T-helper 2 cell (primary cell): ENCODE measurements around the gene LMBRD2.
"Not testable (repeated sequence)": the region's sequence is repeated elsewhere in the genome, so short reads cannot be mapped to it uniquely, and the experiment has no call there.

Source experiments
- DNase-seq, 5 experiments: peaks; one replicate each; pipeline versions ENCODE4 v3.0.0 to v3.0.0-alpha.2; 2012 to 2022
- total RNA-seq, 2 donors: gene quantifications; one replicate each; lab custom pipeline; 2026; lab: John Stamatoyannopoulos, UW

The LMBRD2 gene
- 10.6 to 32.6 reads per million in 2 donors for total RNA-seq

GRCh38 chr5:36151434-36152323, at the start of gene LMBRD2, which contains the start of gene SKP2:
LMBRD2 (minus strand) TSS chr5:36151887; CDS start chr5:36143349, 8,538 bp downstream.
SKP2 (plus strand) TSS chr5:36152111; CDS start chr5:36152263, 152 bp downstream.
- DNase-seq, result peak; percentile 91 to 99 (median 97)

DNA sequence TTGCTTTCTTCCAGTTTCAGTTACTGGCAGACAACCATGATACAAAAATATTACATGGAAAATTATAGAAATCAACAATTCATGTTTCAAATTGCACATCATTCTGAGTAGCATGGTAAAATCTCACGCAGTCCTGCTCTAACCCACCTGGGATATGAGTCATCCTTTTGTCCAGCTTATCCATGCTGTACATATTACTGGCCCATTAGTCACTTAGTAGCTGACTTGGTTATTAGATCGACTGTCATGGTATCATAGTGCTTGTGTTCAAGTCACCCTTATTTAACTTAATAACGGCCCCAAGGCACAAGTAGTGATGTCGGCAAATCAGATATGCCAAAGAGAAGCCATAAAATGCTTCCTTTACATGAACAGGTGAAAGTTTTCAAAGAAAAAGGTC, 48.8 kb upstream of the LMBRD2 start:
- no peak for DNase-seq

DNA sequence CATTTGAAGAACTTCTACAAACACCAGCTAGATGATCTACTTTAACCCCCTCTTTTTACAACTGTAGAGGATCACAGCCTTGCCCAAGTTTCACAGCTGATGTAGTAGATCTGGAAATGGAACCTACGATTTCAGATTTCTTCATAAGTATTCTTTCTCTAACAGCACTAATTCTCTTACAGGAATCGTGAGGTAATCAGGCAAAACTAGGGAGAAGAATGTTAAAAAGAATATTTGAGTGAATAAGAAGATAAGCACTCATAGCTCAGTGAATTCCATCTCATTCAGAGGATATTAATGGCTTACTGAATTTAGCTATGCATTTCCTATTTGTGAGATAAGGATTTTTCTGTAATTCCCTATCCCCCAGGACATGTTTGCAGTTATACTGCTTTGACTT, 47.9 kb upstream of the LMBRD2 start:
- no peak for DNase-seq

DNA sequence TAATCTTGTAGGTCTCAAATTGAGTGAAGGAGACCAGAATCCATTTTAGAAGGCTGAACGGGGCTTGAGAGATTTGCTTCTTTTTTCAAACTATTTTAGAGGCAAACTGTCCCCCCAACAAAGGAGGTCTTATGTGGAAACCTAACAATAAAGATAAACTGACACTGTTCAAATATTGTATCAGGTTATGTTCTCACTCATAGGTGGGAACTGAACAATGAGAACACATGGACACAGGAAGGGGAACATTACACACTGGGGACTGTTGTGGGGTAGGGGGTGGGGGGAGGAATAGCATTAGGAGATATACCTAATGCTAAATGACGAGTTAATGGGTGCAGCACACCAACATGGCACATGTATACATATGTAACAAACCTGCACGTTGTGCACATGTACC, 47.1 kb upstream of the LMBRD2 start:
- DNase-seq, result not testable (repeated sequence)

- no peak for DNase-seq
Measured at GRCh38 chr5:36198281-36198680, 46.6 kb upstream of the LMBRD2 start.

DNA sequence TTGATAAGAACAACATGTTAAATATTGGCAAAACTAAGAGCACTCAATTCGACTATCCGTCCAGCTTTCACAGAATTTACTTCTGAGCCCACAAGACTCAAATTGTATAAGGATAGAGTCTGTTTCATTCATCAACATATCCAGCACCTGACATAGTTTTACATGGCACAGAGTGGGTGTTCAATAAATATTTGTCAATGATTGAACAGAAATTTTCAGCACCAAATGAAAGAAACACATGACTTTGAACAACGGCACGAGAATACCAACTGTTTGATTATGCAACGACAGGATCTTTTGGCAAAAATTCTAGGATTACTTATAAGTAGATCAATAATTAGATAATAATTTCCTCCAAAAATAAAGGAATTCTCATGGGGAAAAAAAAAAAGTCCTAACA, 42.1 kb upstream of the LMBRD2 start:
- DNase-seq, result no peak

GRCh38 chr5:36184408-36184807, 32.7 kb upstream of the LMBRD2 start:
- DNase-seq, result not testable (repeated sequence)

DNA sequence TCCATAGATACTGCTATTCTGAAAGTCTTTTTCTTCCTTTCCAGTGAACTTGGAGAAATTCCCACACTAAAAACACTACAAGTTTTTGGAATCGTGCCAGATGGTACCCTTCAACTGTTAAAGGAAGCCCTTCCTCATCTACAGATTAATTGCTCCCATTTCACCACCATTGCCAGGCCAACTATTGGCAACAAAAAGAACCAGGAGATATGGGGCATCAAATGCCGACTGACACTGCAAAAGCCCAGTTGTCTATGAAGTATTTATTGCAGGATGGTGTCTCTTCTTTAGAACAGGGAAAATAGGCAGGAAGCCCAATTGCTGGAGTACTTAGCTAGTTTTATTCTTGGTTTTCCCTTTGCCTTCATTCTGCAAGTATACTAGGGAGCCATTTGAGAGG, 30.1 kb upstream of the LMBRD2 start:
- DNase-seq, result no peak

GRCh38 chr5:36180556-36181350, 29.1 kb upstream of the LMBRD2 start:
- DNase-seq, result no peak

DNA sequence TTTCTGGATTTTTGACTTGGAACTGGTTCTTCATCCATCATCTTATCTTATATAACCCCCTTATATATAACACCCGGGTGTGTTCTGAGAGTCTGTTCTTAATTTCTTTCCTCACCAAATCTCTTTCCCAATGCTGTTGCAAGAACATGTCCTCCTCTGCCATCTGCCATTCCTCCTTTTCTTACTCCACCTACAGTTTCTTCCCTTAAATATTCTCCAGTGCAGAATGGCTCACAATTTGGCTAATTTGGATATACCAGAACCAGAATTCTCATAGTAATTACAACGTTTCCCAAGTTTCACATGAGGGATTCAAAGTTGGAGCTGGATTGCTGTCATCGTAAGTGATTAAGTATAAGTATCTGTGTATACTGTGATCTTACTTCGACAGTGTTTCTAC, 28.3 kb upstream of the LMBRD2 start:
- no peak for DNase-seq

- DNase-seq, result no peak
Measured at GRCh38 chr5:36178524-36178890, 26.8 kb upstream of the LMBRD2 start.

DNA sequence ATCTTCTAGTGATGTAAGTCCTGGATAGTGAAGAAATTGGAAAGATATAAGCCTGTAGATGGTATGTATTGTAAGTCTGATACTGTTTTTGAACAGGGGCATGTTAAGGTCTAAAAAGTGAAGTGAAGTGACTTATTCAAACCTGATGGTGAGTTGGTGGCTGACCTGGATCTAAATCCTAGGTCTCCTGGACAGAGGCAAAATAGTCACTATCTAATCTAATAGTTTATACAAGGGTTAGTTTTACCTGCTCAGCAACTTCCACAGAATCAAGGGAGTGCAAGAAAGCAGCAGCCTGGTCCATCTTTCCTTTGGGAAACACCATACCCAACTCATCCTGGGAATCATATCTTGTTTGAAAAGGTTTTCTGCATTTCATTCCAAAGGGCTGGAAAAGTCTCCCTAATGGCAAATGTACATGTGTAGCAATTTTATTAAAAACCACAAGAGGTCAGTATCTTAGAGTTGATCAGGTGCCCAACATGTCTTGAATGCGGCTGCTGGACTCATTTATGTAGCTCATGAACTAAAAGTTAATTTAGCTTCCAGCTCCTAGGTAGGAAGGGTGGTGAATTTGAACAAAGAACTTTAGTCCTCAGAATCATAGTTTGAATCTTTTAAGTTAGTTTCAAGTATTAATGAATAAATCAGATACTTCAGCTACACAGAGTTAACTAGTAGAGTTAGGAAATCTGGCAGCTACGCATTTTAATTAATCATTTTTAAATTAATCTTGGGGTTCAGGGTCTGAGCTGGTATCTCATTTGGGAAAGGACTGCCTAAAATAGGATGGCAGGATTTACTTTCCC, 26.2 kb upstream of the LMBRD2 start:
- no peak for DNase-seq

DNA sequence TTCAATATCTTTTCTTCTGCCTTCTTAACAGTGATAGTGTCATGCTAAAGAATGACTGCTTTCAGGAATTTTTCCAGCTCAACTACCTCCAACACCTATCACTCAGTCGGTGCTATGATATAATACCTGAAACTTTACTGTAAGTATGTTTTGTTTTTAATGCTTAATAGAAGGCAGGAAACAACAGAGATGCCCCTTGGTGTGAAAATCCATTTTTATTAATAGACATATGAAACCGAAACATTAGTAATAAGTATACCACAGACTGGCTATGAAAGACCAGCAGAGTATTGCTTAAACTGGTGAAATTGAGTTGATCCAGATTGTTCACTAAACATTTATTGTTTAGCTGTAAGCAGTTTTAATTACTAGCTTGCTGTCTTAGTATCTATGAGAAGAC, 25.5 kb upstream of the LMBRD2 start:
- DNase-seq, result no peak

- DNase-seq, result no peak
Measured at GRCh38 chr5:36175043-36175442, 23.4 kb upstream of the LMBRD2 start.

- DNase-seq, result no peak
Measured at GRCh38 chr5:36174119-36174518, 22.4 kb upstream of the LMBRD2 start.

DNA sequence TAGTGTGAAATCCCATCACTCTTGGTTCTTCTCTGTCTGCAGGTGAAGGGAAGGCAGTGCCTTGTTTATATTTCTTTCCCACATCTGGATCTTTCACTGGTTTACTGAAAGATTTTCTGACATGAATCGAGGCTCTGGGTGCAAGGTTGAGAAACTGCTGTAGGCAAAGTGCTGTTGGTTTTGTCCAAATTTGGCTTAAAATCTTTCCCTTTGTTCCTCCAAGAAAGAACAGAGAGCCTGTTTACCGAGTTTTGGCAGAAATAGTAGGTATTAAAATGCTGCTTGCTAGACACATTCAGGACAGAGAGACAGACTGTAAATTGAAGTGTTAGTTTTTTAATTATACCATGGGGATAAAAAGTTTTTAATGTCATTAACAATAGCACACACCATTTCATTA, 21.7 kb upstream of the LMBRD2 start:
- no peak for DNase-seq

DNA sequence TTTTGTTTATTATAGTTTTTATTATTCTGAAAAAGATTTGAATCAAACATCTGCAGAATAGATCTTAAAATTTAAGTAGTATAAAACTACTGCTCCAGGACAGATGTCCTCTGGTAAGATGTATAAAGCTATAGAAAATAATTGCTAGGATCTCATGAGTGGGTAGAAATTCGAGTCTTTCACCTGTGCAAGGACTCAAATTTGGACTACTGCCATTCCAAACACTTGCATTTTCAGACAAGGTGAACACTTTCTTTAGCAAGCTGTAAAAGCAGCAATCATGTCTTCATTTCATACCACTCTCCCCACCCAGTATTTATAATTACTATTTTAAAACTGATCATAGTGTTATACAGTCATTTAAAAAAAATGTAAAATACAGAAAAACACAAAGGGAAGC, 20.9 kb upstream of the LMBRD2 start:
- DNase-seq, result no peak

DNA sequence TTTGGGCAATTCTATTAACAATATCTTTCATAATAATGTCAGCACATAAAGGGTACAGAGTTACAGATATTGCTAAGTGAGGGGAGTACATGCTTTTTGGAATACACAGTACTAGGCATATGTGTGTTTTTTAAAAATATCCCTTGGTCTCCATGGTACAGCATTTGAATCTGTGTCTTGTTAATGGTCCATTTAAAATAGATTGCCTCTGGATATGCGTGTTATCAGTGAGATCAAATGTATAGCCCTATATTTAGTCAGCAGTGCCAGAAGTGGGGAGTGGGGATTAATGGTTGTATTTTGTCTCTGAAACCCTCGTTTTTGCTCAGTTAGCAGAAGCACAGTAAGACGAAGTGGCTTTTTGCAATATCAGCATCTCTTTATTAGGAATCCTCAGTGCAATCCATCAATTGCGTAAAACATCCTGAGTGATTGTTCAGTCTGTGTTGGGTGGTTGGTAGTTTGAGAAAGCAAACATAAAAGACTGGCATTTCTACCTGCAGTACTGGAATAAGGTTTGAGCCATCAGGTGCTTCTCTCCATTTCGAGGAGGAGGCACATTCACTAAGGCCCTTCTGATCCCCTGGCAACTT, 19.2 kb upstream of the LMBRD2 start:
- no peak for DNase-seq

- DNase-seq, result peak in 1 of 5 experiments; percentile 72
Measured at GRCh38 chr5:36168737-36169136, 17.1 kb upstream of the LMBRD2 start.

DNA sequence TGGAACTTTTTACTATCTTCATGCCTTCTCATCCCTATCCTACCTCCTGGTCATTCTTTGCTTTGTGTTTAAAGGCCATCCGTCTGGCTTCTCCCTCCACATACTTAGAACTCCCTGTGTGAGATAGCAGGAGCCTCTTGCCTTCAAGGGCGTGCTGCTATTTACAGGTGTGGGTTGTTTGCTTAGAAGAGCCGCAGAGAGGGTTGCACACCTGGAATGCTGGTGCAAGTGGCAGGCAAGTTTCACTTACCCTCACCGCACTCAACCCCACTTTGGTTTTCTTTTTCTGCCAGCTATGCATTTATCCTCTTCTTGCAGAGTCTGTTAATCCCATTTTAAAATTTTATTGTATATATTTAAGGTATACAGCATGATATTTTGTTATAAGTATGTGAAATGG, 12.8 kb upstream of the LMBRD2 start:
- DNase-seq, result no peak

- no peak for DNase-seq
Measured at GRCh38 chr5:36162810-36163486, 11.3 kb upstream of the LMBRD2 start.

DNA sequence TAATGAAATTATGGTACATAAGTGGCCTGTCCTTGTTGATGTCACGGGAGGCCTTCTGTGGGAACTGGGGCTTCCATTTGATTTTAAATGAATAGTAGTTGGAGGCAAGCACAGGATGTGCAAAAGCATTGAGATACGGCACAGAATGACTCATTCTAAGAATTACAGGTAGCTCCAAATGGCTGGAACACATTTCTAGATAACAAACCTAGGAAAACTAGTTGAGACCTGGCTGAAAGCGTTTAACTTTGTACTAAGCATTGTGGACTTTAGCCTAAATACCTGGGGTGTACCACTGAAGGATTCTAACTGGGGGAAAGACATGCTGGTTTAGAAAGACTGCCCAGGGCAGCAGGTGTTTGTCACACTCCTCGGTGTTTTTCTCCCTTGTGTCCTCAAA, 9.7 kb upstream of the LMBRD2 start:
- no peak for DNase-seq
